ENCODE results near the gene BPIFA3. TPM values are rescaled to one million over a fixed set of nuclear protein-coding genes. Genes with fewer than 3 reads are reported as not detected.
"Not testable (repeated sequence)": the region's sequence is repeated elsewhere in the genome, so short reads cannot be mapped to it uniquely, and the experiment has no call there.

The BPIFA3 gene
- total and polyA plus RNA-seq, 2 experiments from 2014 or later: not detected

DNA sequence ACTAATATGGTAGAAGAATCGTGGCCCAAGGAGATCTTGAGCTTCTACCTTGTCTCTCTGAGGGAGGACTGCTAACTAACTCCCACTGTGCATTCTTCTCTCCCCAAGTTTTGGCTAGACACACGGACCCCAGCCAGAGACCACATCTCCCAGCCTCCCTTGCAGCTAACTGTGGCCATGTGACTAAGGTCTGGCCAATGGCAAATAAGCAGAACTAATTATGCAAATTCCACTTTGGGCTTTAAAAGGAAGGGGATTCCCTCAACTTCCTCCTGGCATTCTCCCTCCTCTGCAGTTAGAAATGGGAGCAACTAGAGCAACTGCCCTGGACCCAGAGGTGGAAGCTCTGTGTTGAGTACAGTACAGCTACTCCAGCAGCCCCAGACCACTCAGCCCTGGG lies 33.8 kb upstream of the BPIFA3 start:
- Histone ChIP-seq H3K27me3 (ENCODE audit: insufficient read depth) (no peaks in the 10 kb centered on the region), H3K4me1 (ENCODE audit: insufficient read depth) (no peaks in the 10 kb centered on the region)
- peaks cover 18% of the 10 kb centered on the region for H3K9me3 Mint-ChIP-seq

DNA sequence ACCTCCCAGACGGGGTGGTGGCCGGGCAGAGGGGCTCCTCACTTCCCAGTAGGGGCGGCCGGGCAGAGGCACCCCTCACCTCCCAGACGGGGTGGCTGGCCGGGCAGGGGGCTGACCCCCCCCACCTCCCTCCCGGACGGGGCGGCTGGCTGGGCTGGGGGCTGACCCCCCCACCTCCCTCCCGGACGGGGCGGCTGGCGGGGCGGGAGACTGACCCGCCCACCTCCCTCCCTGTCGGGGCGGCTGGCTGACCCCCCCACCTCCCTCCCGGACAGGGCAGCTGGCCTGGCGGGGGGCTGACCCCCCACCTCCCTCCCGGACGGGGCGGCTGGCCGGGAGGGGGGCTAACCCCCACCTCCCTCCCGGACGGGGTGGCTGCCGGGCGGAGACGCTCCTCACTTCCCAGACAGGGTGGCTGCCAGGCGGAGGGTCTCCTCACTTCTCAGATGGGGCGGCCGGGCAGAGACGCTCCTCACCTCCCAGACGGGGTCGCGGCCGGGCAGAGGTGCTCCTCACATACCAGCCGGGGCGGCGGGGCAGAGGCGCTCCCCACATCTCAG lies 32.0 kb upstream of the BPIFA3 start:
- not testable (repeated sequence) for H3K79me2 ChIP-seq (replicated peaks; ENCODE audit: insufficient read depth); H2AFZ ChIP-seq; H3K27ac Mint-ChIP-seq; H3K27me3 ChIP-seq (ENCODE audit: insufficient read depth); DNase-seq (ENCODE audit: low spot score); H3K4me1 ChIP-seq (ENCODE audit: insufficient read depth); H3K27ac ChIP-seq (ENCODE audit: low read depth); H3K4me2 ChIP-seq; H3K9me2 ChIP-seq (ENCODE audit: insufficient read depth); H3K4me1 Mint-ChIP-seq; H4K20me1 ChIP-seq (replicated peaks; ENCODE audit: insufficient read depth); H3F3A ChIP-seq (replicated peaks; ENCODE audit: low read depth); ATAC-seq; H3K4me3 ChIP-seq; H3K36me3 ChIP-seq (ENCODE audit: insufficient read depth); H3K36me3 Mint-ChIP-seq (ENCODE audit: low read depth); H3K27me3 Mint-ChIP-seq (ENCODE audit: insufficient read depth, low read depth, poor library complexity); H3K4me3 Mint-ChIP-seq
- peaks cover 18% of the 10 kb centered on the region for H3K9me3 Mint-ChIP-seq

More for the DNA sequence above, 33.8 kb upstream of the BPIFA3 start:
- no peaks in the 10 kb centered on the region for H4K20me1 ChIP-seq (replicated peaks; ENCODE audit: insufficient read depth)
- no peak overlapping the region; the same call in 1 of the 2 replicates for H2AFZ ChIP-seq
- Mint-ChIP-seq H3K4me1 (peaks cover 4% of the 10 kb centered on the region; the same call in 2 of the 3 replicates), H3K36me3 (ENCODE audit: low read depth) (peaks cover 2% of the 10 kb centered on the region; the same call in 1 of the 3 replicates), H3K4me3 (no peak overlapping the region), H3K27me3 (ENCODE audit: insufficient read depth, low read depth, poor library complexity) (peaks cover 2% of the 10 kb centered on the region), H3K27ac (no peak overlapping the region)
- DNase-seq (ENCODE audit: low spot score) (peak; percentile 32), ATAC-seq (no peak)
- H3K4me3 ChIP-seq: no peak overlapping the region
- no peaks in the 10 kb centered on the region for H3K79me2 ChIP-seq (replicated peaks; ENCODE audit: insufficient read depth)
- no peak overlapping the region for H3K27ac ChIP-seq (ENCODE audit: low read depth)
- no peak overlapping the region for H3K4me2 ChIP-seq
- no peaks in the 10 kb centered on the region for H3K36me3 ChIP-seq (ENCODE audit: insufficient read depth)
- no peak for TF ChIP-seq NANOG (IDR thresholded peaks at IDR 0.05; ENCODE audit: borderline replicate concordance)
- TF ChIP-seq POLR2AphosphoS5 (IDR thresholded peaks at IDR 0.05; ENCODE audit: low read depth): no peak
- no peak for TF ChIP-seq STAT1 (IDR thresholded peaks at IDR 0.05; ENCODE audit: unreplicated experiment)
- no peak for TF ChIP-seq EZH2phosphoT487 (IDR thresholded peaks at IDR 0.05; ENCODE audit: unreplicated experiment)
- TF ChIP-seq, protein P1, sequence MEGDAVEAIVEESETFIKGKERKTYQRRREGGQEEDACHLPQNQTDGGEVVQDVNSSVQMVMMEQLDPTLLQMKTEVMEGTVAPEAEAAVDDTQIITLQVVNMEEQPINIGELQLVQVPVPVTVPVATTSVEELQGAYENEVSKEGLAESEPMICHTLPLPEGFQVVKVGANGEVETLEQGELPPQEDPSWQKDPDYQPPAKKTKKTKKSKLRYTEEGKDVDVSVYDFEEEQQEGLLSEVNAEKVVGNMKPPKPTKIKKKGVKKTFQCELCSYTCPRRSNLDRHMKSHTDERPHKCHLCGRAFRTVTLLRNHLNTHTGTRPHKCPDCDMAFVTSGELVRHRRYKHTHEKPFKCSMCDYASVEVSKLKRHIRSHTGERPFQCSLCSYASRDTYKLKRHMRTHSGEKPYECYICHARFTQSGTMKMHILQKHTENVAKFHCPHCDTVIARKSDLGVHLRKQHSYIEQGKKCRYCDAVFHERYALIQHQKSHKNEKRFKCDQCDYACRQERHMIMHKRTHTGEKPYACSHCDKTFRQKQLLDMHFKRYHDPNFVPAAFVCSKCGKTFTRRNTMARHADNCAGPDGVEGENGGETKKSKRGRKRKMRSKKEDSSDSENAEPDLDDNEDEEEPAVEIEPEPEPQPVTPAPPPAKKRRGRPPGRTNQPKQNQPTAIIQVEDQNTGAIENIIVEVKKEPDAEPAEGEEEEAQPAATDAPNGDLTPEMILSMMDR (conservative IDR thresholded peaks at IDR 0.05; ENCODE audit: low read depth in 2 of 2): no peak
- no peaks in the 10 kb centered on the region for H3K9me2 ChIP-seq (ENCODE audit: insufficient read depth)
- H3F3A ChIP-seq (replicated peaks; ENCODE audit: low read depth): no peaks in the 10 kb centered on the region

GRCh38 chr20:33187491-33187890 lies 29.7 kb upstream of the BPIFA3 start:
- Histone ChIP-seq H3K4me1 (ENCODE audit: insufficient read depth) (no peaks in the 10 kb centered on the region), H3K9me2 (ENCODE audit: insufficient read depth) (no peaks in the 10 kb centered on the region; the same call in 1 of the 2 replicates), H2AFZ (no peak overlapping the region), H3F3A (replicated peaks; ENCODE audit: low read depth) (no peaks in the 10 kb centered on the region), H3K4me2 (no peak overlapping the region), H4K20me1 (replicated peaks; ENCODE audit: insufficient read depth) (no peaks in the 10 kb centered on the region), H3K27ac (ENCODE audit: low read depth) (no peak overlapping the region), H3K27me3 (ENCODE audit: insufficient read depth) (no peaks in the 10 kb centered on the region), H3K79me2 (replicated peaks; ENCODE audit: insufficient read depth) (no peaks in the 10 kb centered on the region), H3K4me3 (no peak overlapping the region), H3K36me3 (ENCODE audit: insufficient read depth) (no peaks in the 10 kb centered on the region)
- Mint-ChIP-seq H3K36me3 (ENCODE audit: low read depth) (peaks cover 2% of the 10 kb centered on the region; the same call in 1 of the 3 replicates), H3K4me1 (0 out of 3 replicates have a peak, but pooled peaks cover 4% of the 10 kb centered on the region), H3K4me3 (no peak overlapping the region), H3K9me3 (peaks cover 18% of the 10 kb centered on the region), H3K27ac (no peak overlapping the region), H3K27me3 (ENCODE audit: insufficient read depth, low read depth, poor library complexity) (peaks cover 8% of the 10 kb centered on the region)
- ATAC-seq (no peak), DNase-seq (ENCODE audit: low spot score) (no peak)
- TF ChIP-seq ZNF331 (CRISPR knock-in tag; IDR thresholded peaks at IDR 0.05; ENCODE audit: low read depth): no peak
- TF ChIP-seq NANOG (IDR thresholded peaks at IDR 0.05; ENCODE audit: borderline replicate concordance): no peak
- TF ChIP-seq REST (IDR thresholded peaks at IDR 0.05; ENCODE audit: unreplicated experiment): no peak
